Fibroblast of mammary gland (primary cell): ENCODE data around the gene PDE3A.

Source experiments
- DNase-seq: peaks from one replicate; pipeline ENCODE4 v3.0.0-alpha.2; 2010; ENCODE audit warnings: low read depth
- H3K4me3 ChIP-seq: 2 replicates; pipeline ENCODE4 v1.5.1; 2011; ENCODE audit warnings: low read depth, mild to moderate bottlenecking, low read length, moderate library complexity; ENCODE audit not compliant: control insufficient read depth
- CTCF ChIP-seq: conservative IDR thresholded peaks from 2 replicates; pipeline ENCODE4 v1.5.1; 2011; ENCODE audit warnings: low read depth, low read length, inconsistent platforms; ENCODE audit not compliant: control insufficient read depth, insufficient read depth

Gene PDE3A

GRCh38 chr12:20448781-20449180 lies 80.4 kb downstream of the PDE3A start:
- H3K4me3 ChIP-seq = no peak overlapping the region
- no peak for TF ChIP-seq CTCF
- DNase-seq = no peak

GRCh38 chr12:20450591-20451180 lies 82.3 kb downstream of the PDE3A start:
- DNase-seq = peak; percentile 65

GRCh38 chr12:20451761-20452160 lies 83.4 kb downstream of the PDE3A start:
- no peak for TF ChIP-seq CTCF
- no peak overlapping the region for H3K4me3 ChIP-seq
- DNase-seq = peak; percentile 95

More at GRCh38 chr12:20450591-20451180, 82.3 kb downstream of the PDE3A start:
- H3K4me3 ChIP-seq = no peak overlapping the region
- TF ChIP-seq CTCF = no peak

GRCh38 chr12:20452496-20453010 lies 84.2 kb downstream of the PDE3A start:
- DNase-seq = no peak
- no peak overlapping the region for H3K4me3 ChIP-seq
- TF ChIP-seq CTCF = no peak

GRCh38 chr12:20453756-20454310 lies 85.5 kb downstream of the PDE3A start:
- no peak for TF ChIP-seq CTCF
- no peak for DNase-seq

GRCh38 chr12:20455001-20455706 lies 86.8 kb downstream of the PDE3A start:
- no peak for TF ChIP-seq CTCF
- DNase-seq = peak; percentile 27
- no peak overlapping the region for H3K4me3 ChIP-seq

More at GRCh38 chr12:20453756-20454310, 85.5 kb downstream of the PDE3A start:
- H3K4me3 ChIP-seq = no peak overlapping the region
